Measurements from ENCODE around the gene POLG.

GRCh38 chr15:89299896-89300295 is 34.7 kb downstream of the POLG start:
- TF ChIP-seq CTCF (IDR thresholded peaks at IDR 0.05) (peak in 1 of 6 experiments; percentile 21), POLR2A (IDR thresholded peaks at IDR 0.05) (no peak)

Measured in esophagus squamous epithelium (tissue), 4 donors.